Activated CD4-positive, alpha-beta T cell treated with anti-CD3 and anti-CD28 coated beads, Interleukin-2, amount 10 ng/mL, durations not matched to agents 24 days and 14 days (primary cell): Measurements from ENCODE around the gene FCHO2. TPM values are rescaled to one million over a fixed set of nuclear protein-coding genes. Genes with fewer than 3 reads are reported as not detected.
A peak's percentile ranks its signal among the peaks of the same experiment; 100 is the strongest.
"Not testable (repeated sequence)": the region's sequence is repeated elsewhere in the genome, so short reads cannot be mapped to it uniquely, and the experiment has no call there.

Source experiments
- DNase-seq: peaks from one replicate; pipeline ENCODE4 v3.0.0; 2022
- H3K27ac Mint-ChIP-seq: one replicate; pipeline ENCODE4 v1.8.0; 2022; ENCODE audit warnings: mild to moderate bottlenecking, mixed read lengths
- H3K27me3 Mint-ChIP-seq: one replicate; pipeline ENCODE4 v1.8.0; 2022; ENCODE audit warnings: mixed read lengths
- H3K36me3 Mint-ChIP-seq: one replicate; pipeline ENCODE4 v1.8.0; 2022; ENCODE audit warnings: low read depth, mild to moderate bottlenecking, mixed read lengths
- H3K4me1 Mint-ChIP-seq: one replicate; pipeline ENCODE4 v1.8.0; 2021; ENCODE audit warnings: mixed read lengths
- H3K4me3 Mint-ChIP-seq: one replicate; pipeline ENCODE4 v1.8.0; 2022; ENCODE audit warnings: mild to moderate bottlenecking, moderate library complexity, mixed read lengths
- H3K9me3 Mint-ChIP-seq: one replicate; pipeline ENCODE4 v1.8.0; 2021; ENCODE audit warnings: mixed read lengths
- intact Hi-C: fragments of 100-400 bp; cut with micrococcal nuclease; formaldehyde crosslinking; loops from one replicate; pipeline ENCODE4 v1.15.1; 2023
- total RNA-seq: library from RNA; stranded (reverse); gene quantifications from 2 replicates; pipeline ENCODE4 v1.2.3, GENCODE V29; 2022

The FCHO2 gene
- total RNA-seq, 1 donor from 2014 or later = 1.5 TPM

GRCh38 chr5:72940082-72940481 is 15.8 kb upstream of the FCHO2 start:
- Mint-ChIP-seq H3K4me3 (no peak overlapping the region), H3K27ac (no peak overlapping the region), H3K4me1 (no peaks in the 10 kb centered on the region), H3K36me3 (no peaks in the 10 kb centered on the region), H3K9me3 (no peaks in the 10 kb centered on the region), H3K27me3 (peaks cover 29% of the 10 kb centered on the region)
- intact Hi-C loops = no loop called here
- DNase-seq = no peak

GRCh38 chr5:72943307-72943706 is 12.5 kb upstream of the FCHO2 start:
- H3K27ac Mint-ChIP-seq = no peak overlapping the region
- intact Hi-C loops = no loop called here
- no peaks in the 10 kb centered on the region for H3K36me3 Mint-ChIP-seq
- H3K9me3 Mint-ChIP-seq = no peaks in the 10 kb centered on the region
- no peak overlapping the region for H3K4me3 Mint-ChIP-seq
- no peak for DNase-seq
- no peaks in the 10 kb centered on the region for H3K4me1 Mint-ChIP-seq
- H3K27me3 Mint-ChIP-seq = peaks cover 29% of the 10 kb centered on the region

GRCh38 chr5:72947498-72947897 is 8.3 kb upstream of the FCHO2 start:
- no peak overlapping the region for H3K4me3 Mint-ChIP-seq
- DNase-seq = no peak
- no peaks in the 10 kb centered on the region for H3K4me1 Mint-ChIP-seq
- H3K9me3 Mint-ChIP-seq = no peaks in the 10 kb centered on the region
- H3K27ac Mint-ChIP-seq = no peak overlapping the region
- intact Hi-C loops = no loop called here
- H3K36me3 Mint-ChIP-seq = no peaks in the 10 kb centered on the region
- peaks cover 38% of the 10 kb centered on the region for H3K27me3 Mint-ChIP-seq

- intact Hi-C loops = no loop called here
- H3K4me3 Mint-ChIP-seq = no peak overlapping the region
- no peaks in the 10 kb centered on the region for H3K4me1 Mint-ChIP-seq
- no peak overlapping the region for H3K27ac Mint-ChIP-seq
- H3K36me3 Mint-ChIP-seq = no peaks in the 10 kb centered on the region
- DNase-seq = no peak
- H3K27me3 Mint-ChIP-seq = peaks cover 46% of the 10 kb centered on the region
- H3K9me3 Mint-ChIP-seq = no peaks in the 10 kb centered on the region
These were observed 6.4 kb upstream of the FCHO2 start for GRCh38 chr5:72949481-72949880.

- intact Hi-C loops = no loop called here
- H3K4me1 Mint-ChIP-seq = peaks cover 13% of the 10 kb centered on the region
- H3K4me3 Mint-ChIP-seq = no peak overlapping the region
- H3K9me3 Mint-ChIP-seq = no peaks in the 10 kb centered on the region
- peaks cover 53% of the 10 kb centered on the region for H3K27me3 Mint-ChIP-seq
- no peak overlapping the region for H3K27ac Mint-ChIP-seq
- DNase-seq = no peak
- no peaks in the 10 kb centered on the region for H3K36me3 Mint-ChIP-seq
These were observed 4.0 kb upstream of the FCHO2 start for GRCh38 chr5:72951671-72952468.

- H3K36me3 Mint-ChIP-seq = no peaks in the 10 kb centered on the region
- peak overlapping the region; percentile 90 for H3K4me3 Mint-ChIP-seq
- H3K27ac Mint-ChIP-seq = no peak overlapping the region
- peaks cover 13% of the 10 kb centered on the region for H3K4me1 Mint-ChIP-seq
- no peak for DNase-seq
- intact Hi-C loops = loop anchor here (2.0 kb wide), 1 partner anchor 206 kb away; no protein-coding TSS in a partner anchor
- no peaks in the 10 kb centered on the region for H3K9me3 Mint-ChIP-seq
- H3K27me3 Mint-ChIP-seq = peaks cover 60% of the 10 kb centered on the region
These were observed 1.5 kb upstream of the FCHO2 start for GRCh38 chr5:72954389-72954788.

GRCh38 chr5:72955143-72955767 is 586 bp upstream of the FCHO2 start:
- Mint-ChIP-seq H3K4me3 (peak overlapping the region; percentile 90), H3K27ac (peak overlapping the region; percentile 85), H3K27me3 (peaks cover 62% of the 10 kb centered on the region), H3K36me3 (no peaks in the 10 kb centered on the region), H3K4me1 (peaks cover 13% of the 10 kb centered on the region), H3K9me3 (no peaks in the 10 kb centered on the region)
- peak; percentile 40 for DNase-seq
- intact Hi-C loops = loop anchor here (1.0 to 5.0 kb wide), 5 partner anchors 138 to 492 kb away; partner anchors contain the start of genes FOXD1 and TNPO1

- DNase-seq = peak; percentile 76
- Mint-ChIP-seq H3K9me3 (no peaks in the 10 kb centered on the region), H3K4me3 (peak overlapping the region; percentile 80), H3K27ac (peak overlapping the region; percentile 15), H3K27me3 (peaks cover 55% of the 10 kb centered on the region), H3K4me1 (peaks cover 13% of the 10 kb centered on the region), H3K36me3 (no peaks in the 10 kb centered on the region)
- intact Hi-C loops = loop anchor here (2.0 to 5.0 kb wide), 4 partner anchors 108 to 491 kb away; partner anchors contain the start of genes FOXD1 and TNPO1
These were observed 691 bp downstream of the FCHO2 start for GRCh38 chr5:72956324-72957140.

- intact Hi-C loops = loop anchor here (2.0 to 5.0 kb wide), 4 partner anchors 109 to 490 kb away; partner anchors contain the start of genes FOXD1 and TNPO1
- Mint-ChIP-seq H3K9me3 (no peaks in the 10 kb centered on the region), H3K4me1 (peaks cover 13% of the 10 kb centered on the region), H3K27me3 (peaks cover 52% of the 10 kb centered on the region), H3K4me3 (no peak overlapping the region), H3K36me3 (no peaks in the 10 kb centered on the region), H3K27ac (no peak overlapping the region)
- no peak for DNase-seq
These were observed 1.5 kb downstream of the FCHO2 start for GRCh38 chr5:72957337-72957736.

GRCh38 chr5:72959257-72959656 is 3.4 kb downstream of the FCHO2 start:
- Mint-ChIP-seq H3K27me3 (peaks cover 48% of the 10 kb centered on the region), H3K27ac (no peak overlapping the region)
- intact Hi-C loops = loop anchor here (5.0 kb wide), 3 partner anchors 142 to 488 kb away; partner anchors contain the start of genes FOXD1 and TNPO1

GRCh38 chr5:72974481-72974880 is 18.6 kb downstream of the FCHO2 start:
- H3K4me1 Mint-ChIP-seq, DNase-seq, H3K9me3 Mint-ChIP-seq, H3K27ac Mint-ChIP-seq, H3K4me3 Mint-ChIP-seq, intact Hi-C loops, H3K36me3 Mint-ChIP-seq: not testable (repeated sequence)
- peaks cover 17% of the 10 kb centered on the region for H3K27me3 Mint-ChIP-seq

More at GRCh38 chr5:72959257-72959656, 3.4 kb downstream of the FCHO2 start:
- Mint-ChIP-seq H3K9me3 (no peaks in the 10 kb centered on the region), H3K36me3 (no peaks in the 10 kb centered on the region), H3K4me1 (peaks cover 13% of the 10 kb centered on the region), H3K4me3 (no peak overlapping the region)
- DNase-seq = no peak

GRCh38 chr5:72976810-72977209 is 21.0 kb downstream of the FCHO2 start:
- H3K36me3 Mint-ChIP-seq, H3K9me3 Mint-ChIP-seq, H3K4me1 Mint-ChIP-seq, H3K27ac Mint-ChIP-seq, H3K4me3 Mint-ChIP-seq, DNase-seq, intact Hi-C loops: not testable (repeated sequence)
- peaks cover 14% of the 10 kb centered on the region for H3K27me3 Mint-ChIP-seq

GRCh38 chr5:72985719-72986118 is 29.9 kb downstream of the FCHO2 start:
- Mint-ChIP-seq H3K4me3 (no peak overlapping the region), H3K36me3 (no peaks in the 10 kb centered on the region), H3K27me3 (peaks cover 28% of the 10 kb centered on the region), H3K4me1 (peaks cover 2% of the 10 kb centered on the region), H3K27ac (no peak overlapping the region), H3K9me3 (no peaks in the 10 kb centered on the region)
- DNase-seq = no peak
- intact Hi-C loops = no loop called here
